Stimulated activated CD4-positive, alpha-beta T cell treated with anti-CD3 and anti-CD28 coated beads, TNF-alpha, amount 100 ng/mL, for 24 hours (primary cell): ENCODE data around the gene ILDR1.
"Not testable (repeated sequence)": the region's sequence is repeated elsewhere in the genome, so short reads cannot be mapped to it uniquely, and the experiment has no call there.

Experiments
- DNase-seq, 3 experiments: peaks; one replicate each; pipeline ENCODE4 v3.0.0-alpha.2; 2020; ENCODE audit warnings: low read depth in 3 of 3

Gene ILDR1

GRCh38 chr3:121943431-121943830, 78.6 kb downstream of the ILDR1 start:
- no peak for DNase-seq

GRCh38 chr3:121942116-121942786, 79.8 kb downstream of the ILDR1 start:
- DNase-seq, result no peak

GRCh38 chr3:121941592-121941991, 80.5 kb downstream of the ILDR1 start:
- no peak for DNase-seq

GRCh38 chr3:121938141-121938855, 83.7 kb downstream of the ILDR1 start:
- DNase-seq, result not testable (repeated sequence)
